SJSA1 (cell line): Measurements from ENCODE around the gene SORL1-AS1.

ENCODE experiments used
- DNase-seq, 2 experiments: peaks; one replicate each; pipeline ENCODE4 v3.0.0-alpha.2; 2015 to 2020; ENCODE audit warnings: low spot score in 2 of 2, low read depth in 1 of 2
- H3K27ac ChIP-seq: fragments of 250-450 bp; sonication (Bioruptor Pico); 2 replicates; pipeline ENCODE4 v1.5.1; 2020; ENCODE audit warnings: mild to moderate bottlenecking, moderate library complexity
- H3K27me3 ChIP-seq: fragments of 250-450 bp; sonication (Bioruptor Pico); replicated peaks from 2 replicates; pipeline ENCODE4 v1.5.1; 2020; ENCODE audit warnings: mild to moderate bottlenecking, moderate library complexity
- H3K36me3 ChIP-seq: fragments of 250-450 bp; sonication (Bioruptor Pico); 2 replicates; pipeline ENCODE4 v1.5.1; 2020; ENCODE audit warnings: mild to moderate bottlenecking
- H3K4me1 ChIP-seq: fragments of 250-450 bp; sonication (Bioruptor Pico); replicated peaks from 2 replicates; pipeline ENCODE4 v1.6.1; 2021; ENCODE audit warnings: mild to moderate bottlenecking
- H3K4me3 ChIP-seq: fragments of 250-450 bp; sonication (Bioruptor Pico); 2 replicates; pipeline ENCODE4 v1.5.1; 2020; ENCODE audit warnings: mild to moderate bottlenecking
- H3K9me3 ChIP-seq: fragments of 250-450 bp; sonication (Bioruptor Pico); replicated peaks from 2 replicates; pipeline ENCODE4 v1.5.1; 2020; ENCODE audit warnings: mild to moderate bottlenecking

SORL1-AS1 gene

DNA sequence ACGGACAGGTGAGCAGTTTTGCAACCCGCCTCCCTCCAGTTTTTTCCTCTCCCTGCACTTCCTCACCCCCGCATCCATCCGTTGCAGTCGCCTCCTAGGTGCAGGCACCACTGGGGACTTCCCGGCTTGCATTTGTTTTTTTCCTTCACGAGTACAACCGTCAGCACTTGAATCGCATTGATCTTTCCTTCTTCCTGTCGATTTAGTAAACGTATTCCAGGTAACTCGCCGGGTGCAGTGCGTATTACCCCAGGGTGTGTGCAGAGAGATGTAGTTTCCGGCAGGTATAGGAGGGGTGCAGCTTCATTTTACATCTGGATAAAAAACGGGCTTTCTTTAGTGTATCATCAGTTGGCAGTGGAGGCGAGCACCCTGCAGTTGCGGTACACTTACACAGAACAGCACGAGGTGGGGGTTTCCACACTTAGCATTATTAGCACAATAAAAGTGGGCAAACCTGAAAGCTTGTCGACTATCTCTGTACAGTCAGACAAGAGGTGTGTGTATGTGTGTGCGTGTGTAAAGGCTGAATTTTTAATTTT is at the start of gene SORL1-AS1:
TSS of gene SORL1-AS1 (minus strand) at position 359 of the 542 bp plus-strand sequence.
- 0 out of 2 replicates have a peak, but pooled peaks cover 2% of the 10 kb centered on the region for H3K4me1 ChIP-seq
- no peak for DNase-seq
- no peak within 1 kb of the TSS for H3K27ac ChIP-seq
- no peaks in the 10 kb centered on the region for H3K9me3 ChIP-seq
- no peaks in the 10 kb centered on the region for H3K36me3 ChIP-seq
- peaks cover 13% of the 10 kb centered on the region; the same call in 1 of the 2 replicates for H3K27me3 ChIP-seq
- peak within 1 kb of the TSS; percentile 31 for H3K4me3 ChIP-seq

GRCh38 chr11:121500717-121501116 is 48.0 kb upstream of the SORL1-AS1 start:
- H3K36me3 ChIP-seq, result no peaks in the 10 kb centered on the region
- H3K27ac ChIP-seq, result no peak overlapping the region
- H3K9me3 ChIP-seq, result no peaks in the 10 kb centered on the region
- no peaks in the 10 kb centered on the region for H3K27me3 ChIP-seq
- DNase-seq, result no peak
- H3K4me3 ChIP-seq, result no peak overlapping the region
- no peaks in the 10 kb centered on the region for H3K4me1 ChIP-seq

- no peak overlapping the region for H3K27ac ChIP-seq
- no peaks in the 10 kb centered on the region for H3K4me1 ChIP-seq
- H3K27me3 ChIP-seq, result no peaks in the 10 kb centered on the region
- no peak for DNase-seq
- no peaks in the 10 kb centered on the region for H3K36me3 ChIP-seq
- no peaks in the 10 kb centered on the region for H3K9me3 ChIP-seq
- H3K4me3 ChIP-seq, result no peak overlapping the region
These were observed 47.5 kb upstream of the SORL1-AS1 start for GRCh38 chr11:121500275-121500674.

DNA sequence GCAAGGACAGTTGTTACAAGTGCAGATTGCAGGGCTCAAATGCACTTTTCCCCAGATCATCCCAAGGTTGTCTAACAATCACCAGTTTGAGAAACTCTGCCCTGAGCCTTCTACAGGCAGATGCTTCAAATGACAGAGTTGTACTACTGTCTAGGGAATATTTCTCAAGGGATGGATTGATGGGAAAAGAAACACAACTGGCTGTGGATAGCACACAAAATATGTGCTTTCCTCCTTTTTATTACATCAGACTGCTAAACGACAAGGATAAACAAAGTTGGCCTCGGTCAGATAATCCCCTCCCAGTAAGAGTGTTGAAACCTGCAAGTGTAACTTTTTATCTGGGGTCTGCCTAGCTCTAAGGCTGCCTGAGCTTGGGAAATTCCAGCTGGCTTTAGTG is 46.6 kb upstream of the SORL1-AS1 start:
- H3K4me1 ChIP-seq, result no peaks in the 10 kb centered on the region
- no peak for DNase-seq
- no peaks in the 10 kb centered on the region for H3K27me3 ChIP-seq
- no peaks in the 10 kb centered on the region for H3K36me3 ChIP-seq
- H3K4me3 ChIP-seq, result no peak overlapping the region
- H3K9me3 ChIP-seq, result no peaks in the 10 kb centered on the region
- H3K27ac ChIP-seq, result no peak overlapping the region

- H3K9me3 ChIP-seq, result no peaks in the 10 kb centered on the region
- H3K4me1 ChIP-seq, result no peaks in the 10 kb centered on the region
- no peak for DNase-seq
- H3K27ac ChIP-seq, result no peak overlapping the region
- no peak overlapping the region for H3K4me3 ChIP-seq
- no peaks in the 10 kb centered on the region for H3K36me3 ChIP-seq
- H3K27me3 ChIP-seq, result no peaks in the 10 kb centered on the region
These were observed 44.6 kb upstream of the SORL1-AS1 start for GRCh38 chr11:121497176-121497998.

DNA sequence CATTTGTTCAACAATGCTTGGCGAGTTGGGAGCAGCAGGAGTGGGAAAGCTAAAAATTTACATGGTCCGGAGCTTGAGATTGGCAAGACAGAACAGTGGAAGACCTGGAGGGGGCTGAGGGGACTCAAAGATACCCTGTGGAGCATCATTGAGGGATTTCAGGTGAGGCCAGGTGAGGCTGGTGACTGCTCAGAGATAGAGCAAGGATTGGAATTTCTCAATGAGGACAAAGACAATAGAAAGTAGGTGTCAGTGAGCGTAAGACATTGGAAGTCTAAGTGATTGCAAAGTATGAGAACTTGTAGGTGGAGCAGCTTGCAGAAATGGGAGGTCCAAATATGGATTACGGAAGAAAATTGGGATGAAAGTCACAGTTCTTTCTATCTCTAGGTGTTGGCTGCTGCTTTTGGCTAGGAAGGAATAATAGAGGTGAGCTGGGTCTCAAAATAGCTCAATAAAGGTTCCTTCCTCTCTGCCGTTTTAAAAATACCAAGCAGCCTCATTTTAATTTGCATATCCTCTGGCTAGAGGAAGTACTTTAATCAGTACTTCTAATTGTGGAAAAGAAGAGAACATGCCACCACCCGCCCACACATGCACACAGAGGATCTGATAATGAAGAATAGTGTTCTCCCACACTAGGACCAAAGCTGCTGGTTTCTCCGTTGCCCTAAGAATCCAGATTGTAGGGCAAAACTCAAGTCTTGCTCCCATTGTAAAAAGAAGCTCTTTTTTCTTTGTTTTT is 41.8 kb upstream of the SORL1-AS1 start:
- Histone ChIP-seq H3K27me3 (no peaks in the 10 kb centered on the region), H3K36me3 (no peaks in the 10 kb centered on the region), H3K27ac (no peak overlapping the region), H3K9me3 (no peaks in the 10 kb centered on the region), H3K4me3 (no peak overlapping the region), H3K4me1 (no peaks in the 10 kb centered on the region)
- DNase-seq, result no peak

DNA sequence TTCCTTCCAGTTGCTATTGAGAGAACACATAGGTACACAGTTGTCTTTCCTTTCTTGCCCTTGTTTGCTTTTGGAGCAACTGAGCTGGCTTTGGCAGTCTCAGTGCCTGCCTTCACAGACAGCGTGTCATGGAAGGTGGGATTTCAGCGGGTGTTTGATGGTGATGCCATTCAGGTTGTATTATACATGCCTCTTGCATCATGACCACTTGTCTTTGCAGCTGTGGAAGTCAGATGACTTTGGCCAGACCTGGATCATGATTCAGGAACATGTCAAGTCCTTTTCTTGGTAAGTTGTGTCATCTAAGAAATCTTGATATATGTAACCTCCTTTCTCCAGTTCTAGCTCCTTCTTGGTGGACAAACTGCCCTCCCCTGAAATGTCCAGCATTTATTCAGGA is 37.1 kb upstream of the SORL1-AS1 start:
- Histone ChIP-seq H3K4me3 (no peak overlapping the region), H3K27ac (no peak overlapping the region), H3K4me1 (no peaks in the 10 kb centered on the region), H3K9me3 (no peaks in the 10 kb centered on the region), H3K36me3 (no peaks in the 10 kb centered on the region), H3K27me3 (no peaks in the 10 kb centered on the region)
- no peak for DNase-seq

GRCh38 chr11:121488641-121489040 is 35.9 kb upstream of the SORL1-AS1 start:
- no peaks in the 10 kb centered on the region for H3K9me3 ChIP-seq
- no peak overlapping the region for H3K27ac ChIP-seq
- no peak overlapping the region for H3K4me3 ChIP-seq
- no peaks in the 10 kb centered on the region for H3K36me3 ChIP-seq
- H3K4me1 ChIP-seq, result no peaks in the 10 kb centered on the region
- no peak for DNase-seq
- no peaks in the 10 kb centered on the region for H3K27me3 ChIP-seq

- Histone ChIP-seq H3K36me3 (no peaks in the 10 kb centered on the region), H3K27ac (no peak overlapping the region), H3K4me1 (no peaks in the 10 kb centered on the region), H3K4me3 (no peak overlapping the region), H3K9me3 (no peaks in the 10 kb centered on the region), H3K27me3 (no peaks in the 10 kb centered on the region)
- DNase-seq, result no peak
These were observed 35.4 kb upstream of the SORL1-AS1 start for GRCh38 chr11:121488170-121488569.

- no peaks in the 10 kb centered on the region for H3K4me1 ChIP-seq
- no peak overlapping the region for H3K4me3 ChIP-seq
- DNase-seq, result no peak
- no peaks in the 10 kb centered on the region for H3K9me3 ChIP-seq
- no peak overlapping the region for H3K27ac ChIP-seq
- H3K27me3 ChIP-seq, result no peaks in the 10 kb centered on the region
- H3K36me3 ChIP-seq, result no peaks in the 10 kb centered on the region
These were observed 34.4 kb upstream of the SORL1-AS1 start for GRCh38 chr11:121487191-121487590.

DNA sequence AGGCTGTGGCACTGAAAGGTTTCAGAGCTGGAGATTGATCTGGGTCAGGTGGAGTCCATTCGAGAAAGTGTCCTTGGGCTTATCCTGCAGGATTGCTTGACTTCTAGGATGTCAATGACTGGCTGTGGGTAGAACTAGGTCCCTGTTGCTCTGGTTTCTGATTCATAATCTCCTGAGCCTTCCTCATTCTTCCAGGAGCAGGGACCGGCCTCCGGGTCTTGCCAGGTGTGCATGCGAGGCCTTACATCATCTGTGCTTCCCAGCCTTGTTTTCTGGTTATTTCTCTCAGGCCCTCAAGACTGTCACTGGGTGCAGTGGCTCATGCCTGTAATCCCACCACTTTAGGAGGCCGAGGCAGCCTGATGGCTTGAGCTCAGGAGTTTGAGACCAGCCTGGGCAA is 33.3 kb upstream of the SORL1-AS1 start:
- H3K27me3 ChIP-seq, result no peaks in the 10 kb centered on the region
- DNase-seq, result no peak

GRCh38 chr11:121485216-121485615 is 32.4 kb upstream of the SORL1-AS1 start:
- DNase-seq, result no peak
- no peaks in the 10 kb centered on the region for H3K4me1 ChIP-seq
- no peak overlapping the region for H3K27ac ChIP-seq
- no peaks in the 10 kb centered on the region for H3K9me3 ChIP-seq
- no peaks in the 10 kb centered on the region for H3K36me3 ChIP-seq
- H3K27me3 ChIP-seq, result no peaks in the 10 kb centered on the region
- no peak overlapping the region for H3K4me3 ChIP-seq

More for the DNA sequence above, 33.3 kb upstream of the SORL1-AS1 start:
- no peak overlapping the region for H3K4me3 ChIP-seq
- no peaks in the 10 kb centered on the region for H3K4me1 ChIP-seq
- H3K36me3 ChIP-seq, result no peaks in the 10 kb centered on the region
- no peak overlapping the region for H3K27ac ChIP-seq
- no peaks in the 10 kb centered on the region for H3K9me3 ChIP-seq

DNA sequence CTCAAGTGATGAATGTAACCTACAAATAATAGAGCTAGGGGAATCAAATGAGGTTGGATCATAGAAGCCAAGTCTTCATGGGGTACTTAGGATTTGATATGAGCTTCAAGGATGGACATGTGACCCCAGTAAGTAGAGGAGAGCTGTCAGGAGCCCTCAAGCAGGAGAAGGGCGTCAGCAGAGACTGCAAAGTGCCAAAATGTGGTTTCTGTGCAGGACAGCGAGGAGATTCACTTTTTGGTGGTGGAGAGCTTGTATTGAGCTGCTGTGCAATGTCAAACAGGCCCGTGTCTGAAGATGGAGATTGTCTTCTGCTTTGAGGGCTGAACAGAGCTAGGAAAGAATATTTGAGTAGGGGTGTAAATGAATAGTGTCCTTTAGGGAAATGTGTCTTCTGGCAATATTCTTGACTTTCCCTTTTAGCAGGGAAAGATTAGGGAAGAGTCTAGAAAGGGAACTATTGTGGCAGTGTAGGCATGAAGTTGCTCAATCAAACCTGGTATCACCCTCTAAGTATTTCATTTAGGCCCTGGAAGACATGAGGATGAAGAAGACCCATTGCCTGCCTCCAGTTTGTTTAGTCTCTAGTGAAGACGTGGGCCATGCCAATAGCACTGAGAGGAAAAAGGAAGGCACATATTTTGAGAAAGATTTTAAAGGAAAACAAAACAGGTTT is 31.2 kb upstream of the SORL1-AS1 start:
- no peak overlapping the region for H3K27ac ChIP-seq
- no peaks in the 10 kb centered on the region for H3K9me3 ChIP-seq
- H3K27me3 ChIP-seq, result no peaks in the 10 kb centered on the region
- no peaks in the 10 kb centered on the region for H3K36me3 ChIP-seq
- no peak overlapping the region for H3K4me3 ChIP-seq
- DNase-seq, result no peak
- H3K4me1 ChIP-seq, result no peaks in the 10 kb centered on the region
